GM19099 (cell line): ENCODE measurements around the gene FBXO24.

Experiments
- POLR2A ChIP-seq: IDR thresholded peaks from 3 replicates; pipeline ENCODE4 v1.6.1; 2011; ENCODE audit warnings: low read depth; ENCODE audit not compliant: insufficient read length; ENCODE audit errors: extremely low read depth

FBXO24 gene

GRCh38 chr7:100553032-100553431, 33.1 kb upstream of the FBXO24 start:
- no peak for TF ChIP-seq POLR2A

- TF ChIP-seq POLR2A: no peak
Observed at GRCh38 chr7:100555701-100556100, 30.4 kb upstream of the FBXO24 start.

GRCh38 chr7:100556541-100556940, 29.6 kb upstream of the FBXO24 start:
- no peak for TF ChIP-seq POLR2A

GRCh38 chr7:100559127-100559526, 27.0 kb upstream of the FBXO24 start:
- no peak for TF ChIP-seq POLR2A

- TF ChIP-seq POLR2A: no peak
Observed at GRCh38 chr7:100561491-100562194, 24.5 kb upstream of the FBXO24 start.

- TF ChIP-seq POLR2A: no peak
Observed at GRCh38 chr7:100562195-100563099, 23.7 kb upstream of the FBXO24 start.

- no peak for TF ChIP-seq POLR2A
Observed at GRCh38 chr7:100563100-100563564, 23.0 kb upstream of the FBXO24 start.

- no peak for TF ChIP-seq POLR2A
Observed at GRCh38 chr7:100563809-100564400, 22.2 kb upstream of the FBXO24 start.

GRCh38 chr7:100565133-100565571, 21.0 kb upstream of the FBXO24 start:
- no peak for TF ChIP-seq POLR2A

- no peak for TF ChIP-seq POLR2A
Observed at GRCh38 chr7:100566018-100566531, 20.1 kb upstream of the FBXO24 start.

GRCh38 chr7:100567031-100567730, 18.9 kb upstream of the FBXO24 start:
- no peak for TF ChIP-seq POLR2A

GRCh38 chr7:100567751-100568175, 18.4 kb upstream of the FBXO24 start:
- no peak for TF ChIP-seq POLR2A

- no peak for TF ChIP-seq POLR2A
Observed at GRCh38 chr7:100568176-100568895, 17.8 kb upstream of the FBXO24 start.
